Cardiac septum (tissue), 1 donor: ENCODE results near the gene PACS1. TPM values are rescaled to one million over a fixed set of nuclear protein-coding genes. Genes with fewer than 3 reads are reported as not detected.
"Not testable (repeated sequence)": the region's sequence is repeated elsewhere in the genome, so short reads cannot be mapped to it uniquely, and the experiment has no call there.

ENCODE experiments used
- DNase-seq: peaks from one replicate; pipeline ENCODE4 v3.0.0-alpha.2; 2020; ENCODE audit warnings: low spot score
- intact Hi-C: fragments of 100-400 bp; cut with DNase I; formaldehyde crosslinking; loops from one replicate; pipeline ENCODE4 v1.14.0; 2022
- total RNA-seq: library from RNA; stranded (reverse); fragmentation: NEBNext Ultra II Directional; extraction: Animal tissue kit (Norgen Biotek cat#: 25700); gene quantifications from one replicate; pipeline ENCODE4 v1.2.1, GENCODE V29; 2021
- donor health status: DM: no; HTN: no; CAD: no.

Gene PACS1
- total RNA-seq, 1 donor from 2014 or later, result 115 TPM

DNA sequence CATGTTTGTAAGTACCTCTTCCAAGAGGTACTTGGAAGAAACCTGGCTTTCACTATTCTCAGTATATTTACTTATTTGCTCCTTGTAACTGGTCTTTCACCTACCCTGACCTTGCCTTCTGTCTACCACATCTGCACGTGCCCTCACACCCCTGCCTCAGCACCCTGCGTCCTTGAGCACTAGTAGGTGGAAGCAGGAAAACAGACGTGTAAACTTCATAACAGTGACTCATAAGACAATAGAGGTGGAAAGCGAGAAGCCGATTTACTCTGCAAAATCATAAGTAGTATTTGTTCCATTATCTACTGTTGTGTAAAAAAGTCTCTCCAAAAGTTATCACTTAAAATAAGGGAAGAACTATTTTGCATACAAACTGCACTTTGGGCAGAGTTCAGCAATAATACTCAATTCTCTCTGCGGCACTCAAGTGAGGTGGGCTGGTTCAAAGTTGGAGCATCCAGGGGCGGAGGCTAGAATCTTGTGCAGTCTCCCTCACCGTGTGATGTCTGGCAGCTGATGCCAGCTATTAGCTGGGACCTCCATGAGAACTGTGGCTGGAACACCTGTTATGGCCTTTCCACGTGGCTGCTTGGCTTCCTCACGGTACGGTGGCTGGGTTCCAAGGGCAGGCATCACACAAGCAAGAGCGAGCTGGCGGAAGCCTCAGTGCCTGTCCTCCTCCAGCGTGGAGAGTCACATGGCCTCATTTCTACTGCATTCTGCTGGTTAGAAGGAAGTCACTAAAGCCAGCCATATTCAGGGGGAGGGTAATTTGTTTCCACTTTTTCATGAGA lies 30.4 kb downstream of the PACS1 start:
- DNase-seq, result peak; percentile 89
- intact Hi-C loops, result no loop called here

DNA sequence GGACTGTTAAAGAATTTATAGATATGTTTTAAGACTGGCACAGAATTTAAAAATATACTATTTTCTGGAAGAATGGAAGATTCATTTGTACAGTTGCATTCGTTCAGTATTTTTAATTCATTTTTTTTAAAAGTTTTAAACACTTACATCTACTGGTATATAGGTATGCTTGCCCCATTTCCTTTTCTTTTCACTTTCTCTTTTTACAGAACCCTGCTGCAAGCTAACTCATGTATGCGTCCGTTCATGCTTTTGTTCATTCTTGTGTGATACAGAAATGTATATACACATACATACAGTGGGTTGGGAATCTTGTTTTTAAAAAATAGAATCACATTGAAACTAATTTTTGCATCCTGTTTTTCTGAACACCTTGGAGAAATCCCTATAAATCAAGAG lies 31.0 kb downstream of the PACS1 start:
- DNase-seq, result no peak
- intact Hi-C loops, result no loop called here

DNA sequence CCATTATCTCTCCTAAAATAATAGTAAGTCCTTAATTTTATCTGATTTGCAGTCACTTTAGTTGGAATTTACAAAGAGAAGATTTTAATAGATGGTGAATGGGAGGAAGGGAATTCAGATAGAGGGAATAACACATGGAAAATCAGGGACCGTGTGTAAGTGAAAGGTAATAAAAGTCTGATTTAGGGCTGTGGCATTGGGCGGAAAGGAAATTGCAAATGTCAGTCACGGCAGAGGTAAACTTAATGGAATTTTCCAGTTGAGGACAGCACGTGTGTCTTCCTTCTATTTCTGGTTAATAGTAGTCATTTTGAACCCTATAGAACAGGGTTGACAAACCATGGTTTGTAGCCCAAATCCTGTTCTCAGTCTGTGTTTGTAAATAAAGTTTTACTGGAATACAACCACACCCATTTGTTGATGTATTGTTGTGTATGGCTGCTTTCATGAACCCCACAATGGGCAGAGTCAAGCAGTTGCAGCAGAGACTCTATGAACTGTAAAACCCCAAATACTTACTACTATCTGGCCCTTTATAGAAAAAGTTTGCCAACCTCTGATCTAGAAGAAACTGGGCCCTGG lies 34.1 kb downstream of the PACS1 start:
- no peak for DNase-seq
- intact Hi-C loops, result no loop called here

DNA sequence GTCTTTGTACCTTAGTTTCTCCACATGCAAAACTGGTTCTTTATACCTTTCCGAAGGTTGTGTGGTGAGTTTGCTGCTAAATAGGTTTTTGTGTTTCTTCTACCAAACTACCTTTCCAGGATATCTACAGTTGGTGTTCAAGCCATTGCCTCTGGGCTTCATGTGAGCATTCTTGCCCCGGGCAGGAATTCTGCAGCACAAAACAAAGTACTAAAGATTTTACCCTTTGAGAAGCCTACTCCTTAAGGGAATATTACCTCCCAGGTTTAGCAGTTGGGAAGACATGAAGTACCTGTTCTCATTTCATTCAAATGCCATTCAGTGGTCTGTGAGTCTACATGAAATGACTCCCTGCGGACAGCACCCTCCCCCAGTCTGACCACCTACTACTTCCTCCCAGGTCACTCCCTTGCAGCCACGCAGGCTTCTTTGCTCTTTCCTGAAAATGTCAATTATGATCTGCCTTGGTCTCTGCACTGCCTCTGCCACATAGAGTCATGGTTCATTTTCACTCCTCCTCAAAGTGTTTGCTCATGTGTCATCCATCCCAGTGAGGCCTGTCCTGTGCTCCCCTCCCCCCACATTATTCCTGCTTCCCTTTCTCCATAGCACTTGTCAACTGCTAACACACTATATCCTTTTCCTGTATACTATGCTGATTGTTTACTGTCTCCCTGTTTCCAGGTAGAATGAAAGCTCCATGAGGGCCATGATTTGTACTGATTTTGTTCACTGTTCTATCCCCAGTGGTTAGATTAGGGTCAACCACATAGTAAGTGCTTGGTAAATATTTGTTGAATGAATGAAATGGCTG lies 36.9 kb downstream of the PACS1 start:
- DNase-seq, result no peak

DNA sequence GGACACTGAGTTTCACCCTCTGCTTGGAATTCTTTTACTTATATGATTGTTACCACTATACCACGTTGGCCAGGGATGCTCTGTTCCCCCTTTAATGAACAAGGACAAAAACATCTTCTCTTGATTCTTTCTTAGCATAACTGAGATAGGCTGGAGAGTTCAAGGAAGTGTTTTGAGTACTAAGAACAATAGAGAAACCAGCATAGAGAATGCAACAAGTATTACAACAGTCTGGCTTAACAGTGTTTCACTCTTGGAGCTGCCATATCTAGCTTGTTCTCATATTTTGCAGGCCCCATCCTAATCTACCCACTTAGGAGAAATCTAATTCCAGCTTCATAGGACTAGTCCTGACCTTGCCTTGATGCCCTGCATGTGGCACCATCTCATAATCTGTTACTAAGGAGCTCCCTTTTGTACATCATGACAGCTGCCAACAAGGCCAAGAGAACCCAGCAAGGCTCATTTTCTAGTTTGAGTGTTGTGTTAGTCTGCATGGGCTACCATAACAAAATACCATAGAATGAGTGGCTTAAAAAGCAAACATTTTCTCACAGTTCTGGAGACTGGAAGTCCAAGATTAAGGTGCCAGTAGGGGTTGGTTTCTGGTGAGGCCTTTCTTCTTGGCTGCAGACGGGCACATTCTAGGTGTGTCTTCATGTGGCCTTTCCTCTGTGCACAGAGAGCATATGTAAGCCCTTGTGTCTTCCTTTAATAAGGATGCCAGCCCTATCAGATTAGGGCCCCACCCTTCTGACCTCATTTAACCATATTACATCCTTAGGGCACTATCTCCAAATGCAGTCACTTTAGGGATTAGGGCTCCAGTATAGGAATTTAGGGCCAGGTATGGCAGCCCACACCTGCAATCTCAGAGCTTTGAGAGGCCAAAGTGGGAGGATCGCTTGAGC lies 37.8 kb downstream of the PACS1 start:
- intact Hi-C loops, result no loop called here
- DNase-seq, result no peak

More for the DNA sequence above, 36.9 kb downstream of the PACS1 start:
- intact Hi-C loops, result no loop called here

DNA sequence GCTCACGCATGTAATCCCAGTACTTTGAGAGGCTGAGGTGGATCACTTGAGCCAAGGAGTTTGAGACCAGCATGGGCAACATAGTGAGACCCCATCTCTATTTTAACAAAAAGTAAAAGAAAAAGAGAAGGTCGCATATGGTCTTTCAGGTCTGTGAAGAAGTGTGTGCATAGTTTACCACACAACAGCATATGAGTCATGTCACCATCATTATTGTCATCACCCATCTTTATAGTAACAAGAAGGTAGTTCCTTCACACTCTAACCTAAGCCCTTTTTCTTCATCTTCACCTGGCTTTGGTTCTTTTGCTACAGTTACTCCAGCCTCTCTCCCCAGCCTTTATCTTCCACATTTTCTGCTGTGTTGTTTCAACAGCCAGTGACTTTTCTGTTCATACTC lies 39.2 kb downstream of the PACS1 start:
- DNase-seq, result no peak
- intact Hi-C loops, result no loop called here

DNA sequence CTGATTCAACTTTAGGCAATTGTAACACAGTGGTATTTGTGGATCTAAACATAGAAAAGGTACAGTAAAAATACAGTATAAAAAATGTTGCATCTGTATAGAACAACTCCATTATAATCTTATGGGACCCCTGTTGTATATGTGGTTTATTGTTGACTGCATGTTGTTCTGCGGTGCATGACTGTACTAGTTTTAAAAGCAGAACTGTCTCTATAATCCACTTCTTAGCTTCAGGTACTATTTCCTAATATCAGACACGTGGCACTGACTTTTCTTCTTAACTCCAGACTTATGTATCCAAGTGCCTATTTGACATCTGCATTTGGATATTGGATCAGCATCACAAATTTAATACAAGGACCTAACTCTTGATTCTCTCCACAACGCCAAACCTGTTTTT lies 41.1 kb downstream of the PACS1 start:
- DNase-seq, result no peak
- intact Hi-C loops, result no loop called here

DNA sequence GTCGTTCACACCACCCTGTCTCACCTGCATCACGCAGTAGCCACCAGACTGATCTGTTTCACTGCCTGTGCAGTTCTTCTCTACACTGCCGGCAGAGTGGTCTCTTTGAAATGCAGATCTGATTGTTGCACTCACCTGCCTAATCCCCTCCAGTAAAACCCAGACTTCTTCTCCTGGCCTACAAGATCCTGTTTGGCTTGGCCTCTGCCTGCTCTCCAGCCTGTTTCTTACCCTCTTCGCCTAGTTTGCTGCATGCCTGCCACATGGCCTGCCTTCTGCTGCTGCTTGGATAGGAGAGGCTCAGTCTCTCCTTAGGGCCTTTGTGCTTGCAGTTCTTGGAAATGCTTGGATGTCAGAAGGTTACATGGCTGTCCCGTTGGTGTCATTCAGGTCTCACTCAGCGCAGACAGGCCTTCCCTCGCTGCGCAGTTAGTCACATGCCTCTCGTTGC lies 42.0 kb downstream of the PACS1 start:
- intact Hi-C loops, result no loop called here
- DNase-seq, result no peak

DNA sequence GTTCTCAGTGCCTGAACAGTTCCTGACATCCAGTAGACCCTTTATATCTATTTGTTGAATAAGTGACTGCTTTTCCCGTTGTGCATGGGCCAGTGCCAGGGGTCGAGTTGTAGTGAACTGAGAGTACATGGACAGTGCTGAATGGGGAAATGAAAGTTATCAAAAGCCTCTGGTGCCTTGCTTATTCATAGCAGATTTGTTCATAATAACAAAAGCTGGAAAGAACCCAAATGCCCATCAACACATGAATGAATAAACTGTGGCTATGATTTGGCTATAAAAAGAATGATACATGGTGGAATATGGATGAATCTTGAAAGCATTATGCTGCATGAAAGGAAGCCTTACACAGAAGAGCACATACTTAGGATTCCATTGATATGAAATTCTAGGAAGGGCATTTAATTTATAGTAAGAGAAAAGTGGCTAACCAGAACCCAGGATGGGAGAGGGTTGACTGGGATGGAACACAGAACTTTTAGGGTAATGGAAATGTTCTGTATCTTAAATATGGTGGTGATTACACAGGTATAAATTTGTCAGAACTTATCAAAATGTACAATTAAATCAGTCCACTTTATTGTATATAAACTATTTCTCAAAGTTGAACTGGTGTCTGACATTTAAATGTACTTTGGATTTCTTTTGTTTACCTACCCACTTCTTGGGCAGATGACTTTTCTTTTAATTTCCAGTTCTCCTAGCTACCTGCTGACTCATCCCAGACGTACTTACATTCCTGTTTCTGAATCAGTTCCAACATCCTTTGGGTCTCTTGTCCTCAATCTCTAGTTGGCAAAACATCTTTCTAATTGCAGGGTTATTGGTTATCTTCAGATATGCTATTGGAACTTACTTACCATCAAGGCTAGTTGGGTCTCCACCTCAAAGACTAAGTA lies 42.8 kb downstream of the PACS1 start:
- DNase-seq, result no peak
- intact Hi-C loops, result no loop called here

DNA sequence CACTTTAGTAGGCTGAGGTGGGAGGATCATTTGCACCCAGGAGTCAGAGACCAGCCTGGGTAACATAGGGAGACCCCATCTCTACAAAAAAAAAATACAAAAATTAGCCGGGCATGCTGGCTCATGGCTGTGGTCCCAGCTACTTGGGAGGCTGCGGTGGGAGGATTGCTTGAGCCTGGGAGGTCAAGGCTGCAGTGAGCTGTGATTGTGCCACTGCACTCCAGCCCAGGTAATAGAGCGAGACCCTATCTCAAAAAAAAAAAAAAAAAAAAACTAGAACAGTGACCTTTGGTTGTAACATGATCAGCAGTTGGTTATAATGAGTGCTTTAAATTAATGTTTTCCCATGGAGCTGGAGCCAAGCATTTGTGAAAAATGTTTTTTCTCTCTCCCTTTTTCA lies 44.9 kb downstream of the PACS1 start:
- intact Hi-C loops, result loop anchor here (5.0 kb wide), 1 partner anchor 38 kb away; no protein-coding TSS in a partner anchor
- not testable (repeated sequence) for DNase-seq

DNA sequence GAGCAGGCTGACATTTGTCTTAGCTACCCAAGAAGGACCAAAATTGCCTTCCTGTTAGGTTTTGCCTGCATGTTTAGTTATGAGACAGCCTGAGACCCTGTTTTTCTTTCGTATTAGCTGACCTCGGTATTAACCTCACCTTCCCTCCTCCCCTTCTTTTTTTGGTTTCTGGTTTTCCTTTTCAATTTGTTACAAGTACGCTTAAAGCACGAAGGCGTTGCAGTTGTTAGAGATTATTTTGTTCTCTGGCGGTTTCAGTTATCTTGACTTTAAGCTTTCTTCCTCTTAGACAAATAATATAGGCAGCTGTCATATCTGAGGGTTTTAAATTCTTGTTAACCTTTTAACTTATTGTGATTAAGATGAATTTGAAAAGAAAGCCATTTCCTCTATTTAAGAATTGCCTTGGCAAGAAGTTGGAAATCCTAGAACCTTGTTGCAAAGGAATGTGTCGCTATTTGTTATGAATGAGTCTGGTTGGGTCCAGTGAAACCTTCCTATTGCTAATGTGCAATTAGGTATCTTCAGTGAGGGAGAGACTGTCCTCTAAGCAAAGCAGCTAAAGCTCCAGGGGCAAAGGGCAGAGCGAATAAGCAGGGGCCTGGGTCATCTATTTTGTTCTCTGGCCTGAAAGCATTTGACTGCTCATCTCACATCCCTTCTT lies 45.7 kb downstream of the PACS1 start:
- DNase-seq, result no peak
- intact Hi-C loops, result loop anchor here (5.0 kb wide), 1 partner anchor 38 kb away; no protein-coding TSS in a partner anchor

DNA sequence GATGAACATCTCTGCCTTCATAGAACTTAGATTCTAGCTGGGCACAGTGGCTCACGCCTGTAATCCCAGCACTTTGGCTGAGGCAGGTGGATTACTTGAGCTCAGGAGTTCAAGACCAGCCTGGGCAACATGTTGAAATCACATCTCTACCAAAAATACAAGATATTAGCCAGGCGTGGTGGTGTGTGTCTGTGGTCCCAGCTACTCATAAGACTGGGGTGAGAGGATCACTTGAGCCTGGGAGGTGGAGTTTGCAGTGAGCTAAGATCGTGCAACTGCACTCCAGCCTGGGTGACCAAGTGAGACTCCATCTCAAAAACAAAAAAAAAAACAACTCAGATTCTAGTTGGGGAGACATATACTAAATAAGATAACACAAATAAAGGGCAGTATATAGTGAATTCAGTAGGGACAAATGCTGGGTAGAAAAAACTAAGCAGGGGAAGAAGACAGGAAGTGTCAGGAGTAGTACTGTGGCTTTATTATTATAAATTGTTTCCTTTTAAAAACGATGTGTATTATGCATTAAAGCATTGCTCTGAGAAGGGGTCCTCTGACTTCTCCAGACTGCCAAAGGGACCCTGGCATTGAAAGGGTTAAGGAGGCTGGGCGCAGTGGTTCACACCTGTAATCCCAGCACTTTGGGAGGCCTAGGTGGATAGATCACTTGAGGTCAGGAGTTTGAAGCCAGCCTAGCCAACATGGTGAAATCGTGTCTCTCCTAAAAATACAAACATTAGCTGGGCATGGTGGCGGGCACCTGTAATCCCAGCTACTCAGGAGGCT lies 46.7 kb downstream of the PACS1 start:
- DNase-seq, result no peak
- intact Hi-C loops, result loop anchor here (5.0 kb wide), 1 partner anchor 39 kb away; no protein-coding TSS in a partner anchor

DNA sequence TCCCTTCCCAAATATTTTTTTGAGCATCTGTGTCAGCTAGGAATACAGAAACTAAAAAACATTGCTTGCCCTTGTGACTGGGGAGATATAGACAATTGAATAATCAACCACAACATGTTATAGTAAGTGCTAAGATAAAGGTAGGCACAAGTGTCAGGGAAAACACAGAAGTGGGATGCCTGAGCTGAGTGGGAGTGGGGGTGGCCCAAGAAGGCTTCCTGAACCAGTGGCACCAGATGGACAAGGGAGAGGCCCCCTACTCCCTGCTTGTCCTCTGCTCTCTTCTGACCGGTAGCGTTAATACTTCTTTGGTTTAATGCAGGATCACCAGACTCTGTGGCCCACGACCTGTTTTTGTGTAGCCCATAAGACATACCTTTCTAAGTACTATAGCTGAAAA lies 48.8 kb downstream of the PACS1 start:
- intact Hi-C loops, result loop anchor here (5.0 kb wide), 1 partner anchor 42 kb away; no protein-coding TSS in a partner anchor

DNA sequence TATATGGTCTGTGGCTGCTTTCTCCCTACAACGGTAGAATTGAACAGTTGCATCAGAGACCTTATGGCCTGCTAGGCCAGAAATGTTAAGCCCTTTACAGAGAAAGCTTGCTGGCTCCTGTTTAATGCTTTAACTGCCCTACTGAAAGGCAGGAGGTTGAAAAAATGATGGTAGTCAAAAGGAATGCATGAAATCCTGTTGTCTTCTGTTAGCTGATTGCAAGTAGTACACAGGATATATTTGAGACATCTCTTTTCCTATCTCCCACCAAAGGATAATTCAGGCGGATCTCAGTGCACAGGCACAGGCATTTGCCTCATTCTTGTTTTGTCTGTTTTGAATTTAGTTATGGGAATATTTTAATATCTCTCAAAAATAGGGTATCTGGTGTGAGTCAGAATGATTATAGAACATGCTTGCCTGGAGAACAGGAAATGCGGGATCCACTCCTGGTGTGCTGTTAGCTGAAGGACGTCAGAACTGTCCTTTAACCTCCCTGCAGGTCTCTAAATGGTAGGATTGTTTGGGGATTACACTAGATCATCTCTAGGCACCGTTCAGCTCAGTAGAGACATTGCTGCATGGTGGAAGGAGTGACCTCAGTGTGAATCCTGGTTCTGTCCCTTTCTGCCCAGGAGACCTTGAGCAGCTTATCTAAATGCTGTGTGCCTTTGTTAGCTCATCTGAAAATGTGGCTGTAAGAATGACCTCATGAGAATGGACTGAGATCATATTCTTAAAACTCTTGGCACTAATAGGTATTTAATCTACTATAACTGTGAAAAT lies 49.5 kb downstream of the PACS1 start:
- DNase-seq, result no peak
- intact Hi-C loops, result loop anchor here (5.0 kb wide), 1 partner anchor 42 kb away; no protein-coding TSS in a partner anchor

More for the DNA sequence above, 48.8 kb downstream of the PACS1 start:
- no peak for DNase-seq

DNA sequence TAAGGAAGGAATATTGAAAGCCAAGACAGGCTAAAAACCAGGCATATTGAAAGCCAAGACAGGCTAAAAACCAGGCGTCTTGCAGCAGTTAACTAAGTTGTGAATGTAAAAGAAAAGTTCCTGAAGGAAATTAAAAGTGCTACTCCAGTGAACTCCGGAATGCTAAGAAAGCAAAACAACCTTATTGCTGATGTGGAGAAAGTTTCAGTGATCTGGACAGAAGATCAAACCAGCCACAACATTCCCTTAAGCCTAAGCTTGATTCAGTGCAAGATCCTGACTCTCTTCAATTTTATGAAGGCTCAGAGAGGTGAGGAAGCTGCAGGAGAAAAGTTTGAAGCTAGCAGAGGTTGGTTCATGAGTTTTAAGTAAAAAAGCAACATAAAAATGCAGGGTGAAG lies 51.4 kb downstream of the PACS1 start:
- DNase-seq, result no peak
- intact Hi-C loops, result no loop called here

DNA sequence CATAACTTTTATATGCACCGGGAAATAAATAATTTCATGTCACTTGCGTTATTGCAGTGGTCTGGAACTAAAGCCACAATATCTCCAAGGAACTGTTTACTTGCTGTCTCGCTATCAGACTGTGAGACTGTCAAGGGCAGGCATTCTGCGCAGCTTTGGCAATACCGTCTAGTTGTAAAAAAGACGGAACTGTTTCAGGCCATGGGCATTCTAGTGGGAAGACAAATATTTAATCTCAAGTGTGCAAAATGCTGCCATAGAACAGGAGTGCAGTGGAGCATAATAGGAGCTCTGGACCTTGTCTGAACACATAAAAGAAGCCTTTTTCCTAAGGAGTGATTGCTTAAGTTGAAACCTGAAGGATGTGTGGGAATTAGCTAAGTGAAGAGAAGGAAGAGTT lies 53.8 kb downstream of the PACS1 start:
- no peak for DNase-seq
- intact Hi-C loops, result no loop called here
